Measurements from ENCODE around the gene OR2G6.
"Not testable (repeated sequence)": the region's sequence is repeated elsewhere in the genome, so short reads cannot be mapped to it uniquely, and the experiment has no call there.

GRCh38 chr1:248573856-248574255 is 66.0 kb downstream of the OR2G6 start:
- not testable (repeated sequence) for TF ChIP-seq CTCF, POLR2A (IDR thresholded peaks at IDR 0.05)
